GM12878 (cell line): ENCODE measurements around the gene PML. TPM values are rescaled to one million over a fixed set of nuclear protein-coding genes. Genes with fewer than 3 reads are reported as not detected.

Experiments
- ATAC-seq: fragments of 200-7000 bp; cut with Tn5 transposase; 3 replicates; pipeline ENCODE4 v1.9.1; 2020; ENCODE audit warnings: mild to moderate bottlenecking, moderate library complexity
- BruUV-seq: library from RNA; stranded (reverse); fragments of 400-500 nt; replicated peaks from 2 replicates; lab custom pipeline; 2021; lab: Mats Ljungman, UMichigan
- CTCF ChIA-PET: fragments of 300-600 bp; sonication (Branson Sonifier 250); formaldehyde crosslinking; extraction: SDS; loops from one replicate; lab custom pipeline; 2021; ENCODE audit warnings: inconsistent platforms; lab: Yijun Ruan, JAX
- POLR2A ChIA-PET: fragments of 350-600 bp; formaldehyde crosslinking; extraction: SDS; loops from one replicate; lab custom pipeline; 2021; ENCODE audit warnings: inconsistent platforms; lab: Charles Lee
- RAD21 ChIA-PET: fragments of 300-600 bp; sonication (Branson Sonifier 250); formaldehyde crosslinking; loops from one replicate; lab custom pipeline; 2023; ENCODE audit warnings: antibody characterized with exemption; ENCODE audit not compliant: unreplicated experiment; lab: Charles Lee
- SMC1A ChIA-PET: fragments of 300-600 bp; sonication (Branson Sonifier 250); formaldehyde crosslinking; loops from one replicate; lab custom pipeline; 2023; ENCODE audit not compliant: unreplicated experiment, uncharacterized antibody; lab: Charles Lee
- DNase-seq: peaks from one replicate; pipeline ENCODE4 v3.0.0-alpha.2; 2011; ENCODE audit warnings: low read depth, low spot score
- FAIRE-seq: peaks from 3 replicates; lab custom pipeline; 2011; peaks lifted over from hg19 to GRCh38; lab: Jason Lieb, UNC
- H2AFZ ChIP-seq: 2 replicates; pipeline ENCODE4 v1.6.0; 2011; ENCODE audit warnings: low read depth, low read length, control low read depth; ENCODE audit not compliant: control insufficient read depth
- H3K27ac ChIP-seq: 2 replicates; pipeline ENCODE4 v1.5.1; 2011; ENCODE audit warnings: control low read depth; ENCODE audit not compliant: control insufficient read depth, insufficient read depth
- H3K27me3 ChIP-seq, 2 experiments: replicated peaks in 1 of 2; 2 replicates each; pipeline versions ENCODE4 v1.6.0 to v1.6.1; 2011; ENCODE audit warnings: low read length in 1 of 2; ENCODE audit not compliant: control insufficient read depth in 2 of 2, insufficient read depth in 2 of 2
- H3K36me3 ChIP-seq, 2 experiments: 2 replicates each; pipeline ENCODE4 v1.5.1; 2011; ENCODE audit warnings: low read length in 1 of 2; ENCODE audit not compliant: control insufficient read depth in 2 of 2, insufficient read depth in 2 of 2
- H3K4me1 ChIP-seq: 2 replicates; pipeline ENCODE4 v1.6.1; 2011; ENCODE audit warnings: mild to moderate bottlenecking, low read length, moderate library complexity, mixed read lengths; ENCODE audit not compliant: control insufficient read depth, insufficient read depth
- H3K4me2 ChIP-seq: 2 replicates; pipeline ENCODE4 v1.6.0; 2011; ENCODE audit warnings: control low read depth; ENCODE audit not compliant: control insufficient read depth, insufficient read depth
- H3K4me3 ChIP-seq: fragments of 200-600 bp; sonication (generic); 2 replicates; pipeline ENCODE4 v1.5.1; 2016
- H3K79me2 ChIP-seq: 2 replicates; pipeline ENCODE4 v1.6.0; 2011; ENCODE audit warnings: low read length; ENCODE audit not compliant: control insufficient read depth, insufficient read depth
- H3K9ac ChIP-seq: 2 replicates; pipeline ENCODE4 v1.8.0; 2011; ENCODE audit warnings: low read length, control low read depth, mixed read lengths; ENCODE audit not compliant: control insufficient read depth, insufficient read depth
- H3K9me3 ChIP-seq: replicated peaks from 3 replicates; pipeline ENCODE4 v1.5.1; 2011; ENCODE audit warnings: mild to moderate bottlenecking, low read length; ENCODE audit not compliant: control insufficient read depth, insufficient read depth
- H4K20me1 ChIP-seq: 2 replicates; pipeline ENCODE4 v1.6.0; 2011; ENCODE audit not compliant: control insufficient read depth, insufficient read depth
- CREM ChIP-seq: IDR thresholded peaks from 2 replicates; pipeline ENCODE4 v1.6.1; 2014; ENCODE audit warnings: antibody characterized with exemption, low read depth
- EED ChIP-seq: sonication (generic); IDR thresholded peaks from 2 replicates; pipeline ENCODE4 v1.6.1; 2016; ENCODE audit warnings: antibody characterized with exemption, low read depth
- KDM1A ChIP-seq: fragments of 200-600 bp; sonication (generic); IDR thresholded peaks from 2 replicates; pipeline ENCODE4 v1.6.1; 2016; ENCODE audit warnings: borderline replicate concordance
- PKNOX1 ChIP-seq: fragments of 450-650 bp; IDR thresholded peaks from 2 replicates; pipeline ENCODE4 v1.6.1; 2016; ENCODE audit warnings: mild to moderate bottlenecking
- SP1 ChIP-seq: IDR thresholded peaks from one replicate; pipeline ENCODE4 v1.6.1; 2011; ENCODE audit warnings: low read depth, low read length
- SPI1 ChIP-seq: IDR thresholded peaks from 2 replicates; pipeline ENCODE4 v1.6.1; 2011; ENCODE audit warnings: low read depth, mild to moderate bottlenecking, low read length, moderate library complexity, borderline replicate concordance; ENCODE audit not compliant: insufficient read depth
- ZBTB4 ChIP-seq: fragments of 450-650 bp; formaldehyde crosslinking; IDR thresholded peaks from 2 replicates; pipeline ENCODE4 v1.4.0; 2022; ENCODE audit warnings: mild to moderate bottlenecking, moderate library complexity
- ZNF687 ChIP-seq: fragments of 450-650 bp; IDR thresholded peaks from 2 replicates; pipeline ENCODE4 v1.6.1; 2017; ENCODE audit warnings: mild to moderate bottlenecking, moderate library complexity
- WGBS: methylation state at CpG from one replicate; pipeline ENCODE4 v1.1.6; 2016; ENCODE audit warnings: low lambda C conversion rate; ENCODE audit not compliant: insufficient replicate concordance, insufficient coverage; ENCODE audit errors: missing lambda C conversion rate; 5-methylcytosine and 5-hydroxymethylcytosine counted together
- in situ Hi-C: fragments of 300-500 bp; cut with MboI; formaldehyde crosslinking; loops from 9 replicates; pipeline ENCODE4 v1.14.3; 2018; ENCODE audit warnings: mixed read lengths
- intact Hi-C: fragments of 100-400 bp; cut with micrococcal nuclease; formaldehyde crosslinking; loops from one replicate; pipeline ENCODE4 v1.14.2; 2022; ENCODE audit not compliant: unreplicated experiment
- polyA plus RNA-seq, 11 experiments: library from polyadenylated mRNA; depleted of rRNA in 4 of 11; unstranded in 6 of 11; stranded (reverse) in 5 of 11; fragments of >200 nt; fragmentation: Nextera tagmentation in 4 of 11; fragmentation: Illumina TruSeq in 1 of 11; extraction: Ambion mirVana in 4 of 11; extraction: Trizol in 1 of 11; gene quantifications; 1 replicate in 1 of 11; 2 replicates in 10 of 11; pipeline versions ENCODE4 v1.2.1 to v1.2.3, GENCODE V29; 2011 to 2016; ENCODE audit warnings: inconsistent platforms in 2 of 11, missing spikeins in 2 of 11, low read depth in 1 of 11
- total RNA-seq, 4 experiments: library from RNA; depleted of rRNA in 3 of 4; stranded (reverse); fragments of >200 nt in 3 of 4; fragmentation: Illumina TruSeq in 1 of 4; extraction: Trizol in 1 of 4; gene quantifications; 2 replicates each; pipeline versions ENCODE4 v1.2.1 to v1.2.3, GENCODE V29; 2013 to 2021

Gene PML
- total and polyA plus RNA-seq, 10 of the 15 experiments (the other 5 are each of a cell fraction or from before 2014, with no cell fraction given) = 8.5 to 95.5 (median 30.8) TPM

- RAD21 ChIA-PET = interaction anchor here (1.8 kb wide), 1 partner anchor 9 kb away, joined by 5 read pairs; no protein-coding TSS in a partner anchor
Measured at GRCh38 chr15:73979636-73980035, 14.9 kb upstream of the PML start.

More at GRCh38 chr15:73979636-73980035, 14.9 kb upstream of the PML start:
- BruUV-seq = no TSS peak
- no peak for FAIRE-seq
- CTCF ChIA-PET = interaction anchor here (1.7 kb wide), 1 partner anchor 9 kb away, joined by 4 read pairs; no protein-coding TSS in a partner anchor
- H3K4me1 ChIP-seq = peaks cover 39% of the 10 kb centered on the region
- no peak overlapping the region for H3K4me2 ChIP-seq
- intact Hi-C loops = no loop called here
- in situ Hi-C loops = no loop called here
- H3K27me3 ChIP-seq = no peaks in the 10 kb centered on the region
- no peak overlapping the region for H3K9ac ChIP-seq
- POLR2A ChIA-PET = no interaction called here
- TF ChIP-seq PKNOX1 (no peak), SP1 (no peak), EED (no peak), ZNF687 (no peak), ZBTB4 (no peak), CREM (no peak), KDM1A (no peak), SPI1 (no peak)
- TF ChIP-seq, all 136 proteins: peak for 0
- Histone ChIP-seq H3K79me2 (no peaks in the 10 kb centered on the region), H3K4me3 (no peak overlapping the region), H2AFZ (no peak overlapping the region), H3K9me3 (no peaks in the 10 kb centered on the region; the same call in 2 of the 3 replicates), H4K20me1 (no peaks in the 10 kb centered on the region), H3K27ac (no peak overlapping the region), H3K36me3 (no peaks in the 10 kb centered on the region; a peak in 1 of 4 replicates)
- WGBS = 100% methylated on average over 1 of the region's 1 CpG
- no peak for ATAC-seq
- no peak for DNase-seq
- SMC1A ChIA-PET = no interaction called here
